ENCODE results near the gene SFRP5. TPM values are rescaled to one million over a fixed set of nuclear protein-coding genes. Genes with fewer than 3 reads are reported as not detected.

The SFRP5 gene
- total and polyA plus RNA-seq, 10 of the 15 experiments (the other 5 are each of a cell fraction or from before 2014, with no cell fraction given): not detected

DNA sequence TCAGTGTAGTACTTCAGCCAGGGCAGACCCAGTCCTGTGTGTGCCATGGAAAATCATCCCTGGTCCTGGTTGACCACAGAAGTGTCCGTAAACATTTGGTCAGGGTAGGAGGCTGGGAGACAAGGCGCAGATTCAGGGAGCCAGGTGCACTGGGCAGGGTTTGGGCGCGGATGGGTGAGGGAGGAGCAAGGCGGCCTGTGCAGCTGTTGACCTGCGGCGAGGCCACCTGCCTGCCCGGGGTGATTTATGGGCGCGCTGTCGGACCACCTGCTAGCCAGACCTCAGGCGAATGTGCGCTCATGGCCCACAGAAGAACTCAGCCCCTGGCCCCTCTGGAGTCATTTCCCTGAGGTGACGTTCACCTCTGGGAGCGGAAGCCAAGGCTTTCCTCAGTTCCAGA is 6.6 kb downstream of the SFRP5 start:
- POLR2A ChIA-PET: no interaction called here
- peaks cover 4 to 6% of the 10 kb centered on the region in 2 experiments for H3K36me3 ChIP-seq (ENCODE audit: control insufficient read depth in 2 of 2, insufficient read depth in 2 of 2, low read length in 1 of 2)
- intact Hi-C loops (cut with micrococcal nuclease; ENCODE audit: unreplicated experiment): no loop called here
- no peak for FAIRE-seq
- TF ChIP-seq, protein P1, sequence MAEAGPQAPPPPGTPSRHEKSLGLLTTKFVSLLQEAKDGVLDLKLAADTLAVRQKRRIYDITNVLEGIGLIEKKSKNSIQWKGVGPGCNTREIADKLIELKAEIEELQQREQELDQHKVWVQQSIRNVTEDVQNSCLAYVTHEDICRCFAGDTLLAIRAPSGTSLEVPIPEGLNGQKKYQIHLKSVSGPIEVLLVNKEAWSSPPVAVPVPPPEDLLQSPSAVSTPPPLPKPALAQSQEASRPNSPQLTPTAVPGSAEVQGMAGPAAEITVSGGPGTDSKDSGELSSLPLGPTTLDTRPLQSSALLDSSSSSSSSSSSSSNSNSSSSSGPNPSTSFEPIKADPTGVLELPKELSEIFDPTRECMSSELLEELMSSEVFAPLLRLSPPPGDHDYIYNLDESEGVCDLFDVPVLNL (IDR thresholded peaks at IDR 0.05; ENCODE audit: low read depth, low read length): no peak
- no peak for TF ChIP-seq ZBED1 (IDR thresholded peaks at IDR 0.05; ENCODE audit: borderline replicate concordance)
- no peak for TF ChIP-seq SREBF1 (IDR thresholded peaks at IDR 0.05; ENCODE audit: low read length)
- no peak for TF ChIP-seq CHD1 (IDR thresholded peaks at IDR 0.05; ENCODE audit: low read depth, low read length)
- no peak overlapping the region for H3K4me3 ChIP-seq
- ATAC-seq: no peak
- H3K9ac ChIP-seq (ENCODE audit: control insufficient read depth, insufficient read depth, low read length): no peak overlapping the region
- RAD21 ChIA-PET (ENCODE audit: unreplicated experiment): no interaction called here
- in situ Hi-C loops (cut with MboI): no loop called here
- WGBS (ENCODE audit: insufficient coverage, insufficient replicate concordance, low lambda C conversion rate, missing lambda C conversion rate): 98% methylated on average over 15 of the region's 15 CpGs
- no peaks in the 10 kb centered on the region for H3K79me2 ChIP-seq (ENCODE audit: control insufficient read depth, insufficient read depth, low read length)
- H3K27ac ChIP-seq (ENCODE audit: control insufficient read depth, insufficient read depth): no peak overlapping the region
- no peaks in the 10 kb centered on the region for H3K27me3 ChIP-seq (replicated peaks in 1 of 2; ENCODE audit: control insufficient read depth in 2 of 2, insufficient read depth in 2 of 2, low read length in 1 of 2)
- no peak for DNase-seq (ENCODE audit: low read depth, low spot score)
- no peak overlapping the region for H2AFZ ChIP-seq (ENCODE audit: control insufficient read depth, low read depth, low read length)
- H3K4me2 ChIP-seq (ENCODE audit: control insufficient read depth, insufficient read depth): no peak overlapping the region
- no TSS peak for BruUV-seq (replicated peaks)
- H4K20me1 ChIP-seq (ENCODE audit: control insufficient read depth, insufficient read depth): no peaks in the 10 kb centered on the region
- H3K4me1 ChIP-seq (ENCODE audit: control insufficient read depth, insufficient read depth, low read length): peaks cover 9% of the 10 kb centered on the region
- SMC1A ChIA-PET (ENCODE audit: uncharacterized antibody, unreplicated experiment): no interaction called here
- no peaks in the 10 kb centered on the region for H3K9me3 ChIP-seq (replicated peaks; ENCODE audit: control insufficient read depth, insufficient read depth, low read length)
- CTCF ChIA-PET: no interaction called here

DNA sequence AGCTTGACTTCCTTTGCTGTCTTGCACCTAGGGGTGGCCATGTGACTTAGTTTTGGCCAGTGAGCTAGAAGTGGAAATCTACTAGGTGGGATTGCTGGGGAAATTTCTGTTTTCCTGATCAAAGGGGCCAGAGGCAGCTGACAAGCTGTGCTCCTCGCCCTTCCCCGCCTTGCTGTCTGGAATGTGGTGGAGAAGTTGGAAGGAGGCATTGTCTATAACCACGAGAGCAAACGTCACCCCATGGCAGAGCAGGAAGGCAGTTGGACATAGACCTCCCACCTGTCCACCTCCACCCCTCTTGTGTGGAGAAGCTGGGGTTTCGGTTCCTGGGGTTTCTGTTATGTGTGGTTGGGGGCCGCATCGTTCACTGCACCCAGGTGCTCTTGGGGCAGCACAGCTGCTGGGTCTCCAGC is 7.3 kb downstream of the SFRP5 start:
- POLR2A ChIA-PET: no interaction called here
- H3K4me3 ChIP-seq: no peak overlapping the region
- ATAC-seq: peak; percentile 41; the same call in 2 of the 3 replicates
- 52% methylated on average over 7 of the region's 7 CpGs for WGBS (ENCODE audit: insufficient coverage, insufficient replicate concordance, low lambda C conversion rate, missing lambda C conversion rate)
- RAD21 ChIA-PET (ENCODE audit: unreplicated experiment): no interaction called here
- no TSS peak for BruUV-seq (replicated peaks)
- no peaks in the 10 kb centered on the region for H3K27me3 ChIP-seq (replicated peaks in 1 of 2; ENCODE audit: control insufficient read depth in 2 of 2, insufficient read depth in 2 of 2, low read length in 1 of 2)
- CTCF ChIA-PET: interaction anchor here (1.0 to 2.3 kb wide), 2 partner anchors 63 to 105 kb away, joined by 3 to 7 read pairs; no protein-coding TSS in a partner anchor
- intact Hi-C loops (cut with micrococcal nuclease; ENCODE audit: unreplicated experiment): no loop called here
- H2AFZ ChIP-seq (ENCODE audit: control insufficient read depth, low read depth, low read length): no peak overlapping the region
- H3K9me3 ChIP-seq (replicated peaks; ENCODE audit: control insufficient read depth, insufficient read depth, low read length): no peaks in the 10 kb centered on the region
- H4K20me1 ChIP-seq (ENCODE audit: control insufficient read depth, insufficient read depth): no peaks in the 10 kb centered on the region
- no peak for FAIRE-seq
- in situ Hi-C loops (cut with MboI): no loop called here
- no peak for DNase-seq (ENCODE audit: low read depth, low spot score)
- H3K4me2 ChIP-seq (ENCODE audit: control insufficient read depth, insufficient read depth): peak overlapping the region; percentile 42; the same call in 1 of the 2 replicates
- SMC1A ChIA-PET (ENCODE audit: uncharacterized antibody, unreplicated experiment): no interaction called here
- peaks cover 4 to 11% of the 10 kb centered on the region in 2 experiments for H3K36me3 ChIP-seq (ENCODE audit: control insufficient read depth in 2 of 2, insufficient read depth in 2 of 2, low read length in 1 of 2)
- H3K79me2 ChIP-seq (ENCODE audit: control insufficient read depth, insufficient read depth, low read length): no peaks in the 10 kb centered on the region
- peaks cover 9% of the 10 kb centered on the region for H3K4me1 ChIP-seq (ENCODE audit: control insufficient read depth, insufficient read depth, low read length)
- no peak overlapping the region for H3K27ac ChIP-seq (ENCODE audit: control insufficient read depth, insufficient read depth)
- H3K9ac ChIP-seq (ENCODE audit: control insufficient read depth, insufficient read depth, low read length): no peak overlapping the region
- TF ChIP-seq RFX5 (IDR thresholded peaks at IDR 0.05; ENCODE audit: low read depth, low read length) (no peak), TCF3 (IDR thresholded peaks at IDR 0.05; ENCODE audit: borderline replicate concordance, insufficient read depth, low read depth, low read length) (peak; percentile 78; the same call in 1 of the 2 replicates), EED (IDR thresholded peaks at IDR 0.05; ENCODE audit: low read depth) (peak; percentile 36; the same call in 1 of the 2 replicates), TBL1XR1 (IDR thresholded peaks at IDR 0.05; ENCODE audit: low read depth, low read length) (no peak), TCF12 (IDR thresholded peaks at IDR 0.05; ENCODE audit: low read depth, low read length) (peak; percentile 91), ASH2L (IDR thresholded peaks at IDR 0.05; ENCODE audit: borderline replicate concordance, low read depth) (no peak), RUNX3 (IDR thresholded peaks at IDR 0.05; ENCODE audit: low read length) (peak; percentile 66), HDGF (IDR thresholded peaks at IDR 0.05) (no peak), RBBP5 (conservative IDR thresholded peaks at IDR 0.05) (no peak)
- TF ChIP-seq, protein P2, sequence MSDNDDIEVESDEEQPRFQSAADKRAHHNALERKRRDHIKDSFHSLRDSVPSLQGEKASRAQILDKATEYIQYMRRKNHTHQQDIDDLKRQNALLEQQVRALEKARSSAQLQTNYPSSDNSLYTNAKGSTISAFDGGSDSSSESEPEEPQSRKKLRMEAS (IDR thresholded peaks at IDR 0.05; ENCODE audit: low read depth, low read length): no peak
- TF ChIP-seq, protein P3, sequence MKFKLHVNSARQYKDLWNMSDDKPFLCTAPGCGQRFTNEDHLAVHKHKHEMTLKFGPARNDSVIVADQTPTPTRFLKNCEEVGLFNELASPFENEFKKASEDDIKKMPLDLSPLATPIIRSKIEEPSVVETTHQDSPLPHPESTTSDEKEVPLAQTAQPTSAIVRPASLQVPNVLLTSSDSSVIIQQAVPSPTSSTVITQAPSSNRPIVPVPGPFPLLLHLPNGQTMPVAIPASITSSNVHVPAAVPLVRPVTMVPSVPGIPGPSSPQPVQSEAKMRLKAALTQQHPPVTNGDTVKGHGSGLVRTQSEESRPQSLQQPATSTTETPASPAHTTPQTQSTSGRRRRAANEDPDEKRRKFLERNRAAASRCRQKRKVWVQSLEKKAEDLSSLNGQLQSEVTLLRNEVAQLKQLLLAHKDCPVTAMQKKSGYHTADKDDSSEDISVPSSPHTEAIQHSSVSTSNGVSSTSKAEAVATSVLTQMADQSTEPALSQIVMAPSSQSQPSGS (IDR thresholded peaks at IDR 0.05; ENCODE audit: low read length): peak; percentile 16; the same call in 1 of the 2 replicates
